HTR-8/SVneo (cell line): ENCODE results near the gene GUCA1A.

Source experiments
- DNase-seq: peaks from one replicate; pipeline ENCODE4 v3.0.0; 2011; ENCODE audit warnings: low spot score, mixed read lengths; ENCODE audit not compliant: insufficient read length
- FAIRE-seq: peaks from 2 replicates; lab custom pipeline; 2011; peaks lifted over from hg19 to GRCh38; lab: Jason Lieb, UNC

The GUCA1A gene

DNA sequence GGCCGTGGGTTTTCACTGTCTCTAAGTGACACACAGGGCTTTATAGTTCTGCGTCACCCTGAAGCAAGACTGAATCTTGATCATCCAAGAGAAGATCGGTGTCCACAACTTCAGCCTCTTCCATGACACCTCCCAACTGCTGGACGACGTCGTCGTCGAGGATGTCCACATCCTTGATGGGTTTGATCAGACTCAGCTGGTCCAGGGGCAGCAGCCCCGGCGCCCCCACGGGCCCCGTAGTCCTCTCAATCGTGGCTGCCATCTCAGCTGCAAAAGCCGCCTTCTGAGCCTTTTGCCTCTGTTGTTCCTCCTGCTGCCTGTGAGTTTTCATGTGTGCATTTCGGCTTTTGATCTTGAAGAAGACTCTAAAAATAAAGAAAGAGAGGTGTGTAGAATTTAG, 55.1 kb downstream of the GUCA1A start:
- FAIRE-seq (no peak), DNase-seq (no peak)
